NCI-H2227 treated with DMSO at 0.1 percent for 48 hours (cell line): ENCODE measurements around the gene DVL1.
"Not testable (repeated sequence)": the region's sequence is repeated elsewhere in the genome, so short reads cannot be mapped to it uniquely, and the experiment has no call there.

ENCODE experiments used
- DNase-seq: peaks from one replicate; lab custom pipeline; 2025; lab: John Stamatoyannopoulos, UW

The DVL1 gene

DNA sequence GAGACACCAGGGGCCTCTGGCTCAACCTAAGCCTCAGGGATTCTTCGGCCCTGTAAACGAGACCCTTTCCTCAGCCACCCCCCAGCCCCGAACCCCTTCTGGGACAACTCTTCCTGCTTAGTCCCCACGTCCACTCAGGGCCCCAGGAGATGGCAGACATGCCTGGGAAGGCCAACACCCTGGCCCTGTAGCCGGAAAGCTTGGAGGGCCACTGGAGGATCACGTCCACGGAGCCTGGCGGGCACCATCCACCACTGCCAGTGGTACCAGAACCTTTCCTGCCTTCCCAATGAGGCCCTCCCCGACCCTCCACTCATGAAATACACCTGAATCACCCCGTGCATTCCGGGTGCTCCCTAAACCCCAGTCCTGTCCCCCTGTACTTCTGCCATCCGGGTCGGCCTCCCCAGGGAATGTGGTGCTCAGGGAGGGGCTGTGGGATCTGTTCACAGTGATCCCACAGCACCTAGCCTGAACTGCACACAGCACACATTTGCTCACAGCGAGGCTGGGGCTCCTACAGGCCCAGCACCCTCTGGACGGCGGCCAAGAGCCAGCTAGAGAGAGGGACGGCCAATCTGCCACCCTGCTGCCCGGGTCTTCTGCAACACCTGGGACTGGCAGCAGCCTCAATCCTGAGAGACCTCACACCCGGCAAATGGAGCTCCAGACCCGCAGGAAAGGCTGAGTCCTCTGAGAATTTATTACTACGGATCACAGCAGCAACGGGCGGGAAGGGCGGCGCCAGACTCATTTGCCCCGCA, 24.0 kb upstream of the DVL1 start:
- no peak for DNase-seq

DNA sequence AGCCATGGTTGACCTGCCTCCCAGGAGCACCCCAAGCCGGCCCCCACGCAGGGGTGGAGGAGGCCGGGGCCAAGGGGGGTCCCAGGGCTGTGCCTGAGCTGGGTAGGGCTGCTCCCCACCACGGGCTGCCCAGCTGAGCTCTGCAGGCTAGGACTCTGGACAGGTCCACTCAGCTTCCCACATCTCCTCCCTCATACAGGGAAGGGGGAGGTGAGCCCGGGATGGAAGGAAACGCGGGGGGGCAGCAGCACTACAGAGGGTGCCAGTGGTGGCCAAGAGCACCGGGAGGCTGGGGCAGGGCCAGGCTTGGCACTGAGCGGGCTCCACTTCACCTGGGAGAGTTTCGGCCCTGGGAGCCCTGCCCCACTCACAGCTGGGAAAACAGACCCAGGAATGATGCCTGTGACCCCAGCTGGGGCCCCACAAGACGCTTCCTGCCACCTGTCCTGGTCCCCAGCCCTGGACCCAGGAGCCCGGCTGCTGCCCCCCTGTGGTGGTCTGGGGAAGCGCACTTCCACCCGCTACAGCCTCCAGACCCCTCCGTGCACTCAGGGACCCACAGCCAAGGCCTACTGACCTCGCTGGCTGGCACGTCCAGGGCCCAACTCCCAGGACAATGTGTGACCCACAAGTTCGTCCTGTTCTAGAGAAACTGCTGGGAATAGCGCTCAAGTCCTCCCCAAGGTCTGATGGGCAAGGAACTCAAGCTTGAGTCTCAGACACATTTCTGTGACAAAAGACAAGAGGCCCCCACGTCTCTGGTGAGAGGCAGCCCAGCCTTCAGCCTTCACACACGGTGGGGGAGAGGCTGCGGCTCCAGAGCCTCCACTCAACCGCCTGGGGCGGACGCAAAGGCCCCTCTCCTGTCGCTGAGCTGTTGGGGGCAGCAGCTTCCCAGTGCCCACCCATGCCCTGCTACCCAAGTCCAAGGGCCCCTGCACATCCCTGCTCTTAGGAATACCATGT, 22.8 kb upstream of the DVL1 start:
- peak; percentile 8 for DNase-seq

DNA sequence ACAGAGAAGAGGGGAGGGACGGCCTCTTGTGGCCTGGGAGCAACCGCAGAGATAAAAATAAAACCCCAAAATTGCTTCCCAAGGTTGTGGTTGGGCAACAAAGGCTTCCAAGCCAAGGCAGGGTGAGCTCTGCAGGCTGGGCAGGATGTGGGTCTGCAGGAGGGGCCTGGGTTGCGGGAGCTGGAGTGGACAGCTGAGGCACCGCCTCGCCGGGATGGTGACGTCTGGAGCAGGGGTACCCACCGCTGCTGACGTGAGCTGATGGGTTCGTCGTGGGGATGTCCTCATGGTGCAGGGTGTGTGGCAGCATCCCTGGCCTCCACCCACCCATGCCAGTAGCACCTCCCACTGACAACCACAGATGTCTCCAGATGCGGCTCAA, 22.1 kb upstream of the DVL1 start:
- no peak for DNase-seq

DNA sequence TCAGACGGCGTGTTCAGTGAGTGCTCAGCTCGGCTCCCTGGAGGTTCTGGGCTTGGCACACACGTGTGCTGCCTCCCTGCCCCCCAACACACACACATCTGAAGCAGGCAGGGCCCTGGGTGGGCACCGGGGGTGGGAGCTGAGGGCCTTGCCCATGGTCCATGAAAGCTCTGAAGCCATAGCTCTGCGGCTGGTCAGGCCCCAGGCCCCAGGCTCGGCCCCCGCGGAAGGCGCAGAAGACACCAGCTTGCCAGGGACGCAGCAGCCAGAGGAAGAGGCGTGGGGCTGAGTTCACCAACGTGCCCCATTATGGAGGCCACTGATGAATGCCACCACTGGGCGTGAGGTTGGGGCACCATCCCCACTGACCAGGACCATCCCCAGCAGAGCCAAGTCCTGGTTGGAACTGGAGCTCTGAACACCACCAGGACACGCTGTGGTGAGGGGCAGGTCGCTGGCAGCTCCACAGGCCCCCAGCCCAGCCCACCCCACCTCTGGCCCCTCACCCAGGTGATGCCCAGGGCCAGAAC, 21.6 kb upstream of the DVL1 start:
- DNase-seq = no peak

DNA sequence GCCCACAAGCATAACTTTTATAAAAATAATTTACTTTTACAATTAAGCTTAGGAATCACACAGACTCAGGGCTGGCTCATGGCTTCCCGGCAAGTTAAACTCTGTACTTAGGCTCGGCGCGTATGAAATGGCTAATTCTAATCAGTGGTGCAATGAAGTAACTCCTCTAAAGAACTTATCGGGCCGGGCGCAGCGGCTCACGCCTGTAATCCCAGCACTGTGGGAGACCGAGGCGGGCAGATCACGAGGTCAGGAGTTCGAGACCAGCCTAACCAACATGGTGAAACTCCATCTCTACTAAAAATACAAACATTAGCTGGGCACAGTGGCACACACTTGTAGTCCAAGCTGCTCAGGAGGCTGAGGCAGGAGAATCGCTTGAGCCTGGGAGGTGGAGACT, 20.9 kb upstream of the DVL1 start:
- DNase-seq = not testable (repeated sequence)

DNA sequence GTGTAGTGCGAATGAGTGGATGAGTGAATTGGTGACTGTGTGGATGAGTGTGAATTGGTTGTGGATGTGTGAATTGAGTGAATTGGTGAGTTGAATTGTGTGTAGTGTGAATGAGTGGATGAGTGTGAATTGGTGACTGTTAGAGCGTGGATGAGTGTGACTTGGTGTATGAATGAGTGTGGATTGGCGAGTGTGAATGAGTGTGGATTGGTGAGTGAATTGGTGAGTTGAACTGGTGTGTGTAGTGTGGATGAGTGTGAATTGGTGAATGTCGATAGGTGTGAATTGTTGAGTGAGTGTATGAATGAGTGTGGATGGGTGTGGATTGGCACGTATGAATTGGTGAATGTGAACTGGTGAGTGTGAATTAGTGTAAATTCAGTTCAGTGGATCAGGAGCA, 18.1 kb upstream of the DVL1 start:
- DNase-seq = no peak

DNA sequence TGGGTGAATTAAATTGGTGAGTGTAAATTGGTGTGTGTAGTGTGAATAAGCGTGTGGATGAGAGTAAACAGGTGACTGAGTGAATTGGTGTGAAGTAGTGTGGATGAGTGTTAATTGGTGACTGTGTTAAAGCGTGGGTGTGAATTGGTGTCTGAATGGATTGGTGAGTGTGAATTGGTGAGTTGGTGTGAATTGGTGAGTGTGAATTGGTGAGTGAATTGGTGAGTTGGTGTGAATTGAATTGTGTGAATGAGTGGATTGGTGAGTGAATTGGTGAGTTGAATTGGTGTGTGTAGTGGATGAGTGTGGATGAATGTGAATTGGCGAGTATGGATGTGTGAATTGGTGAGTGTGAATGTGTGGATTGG, 17.5 kb upstream of the DVL1 start:
- no peak for DNase-seq

DNA sequence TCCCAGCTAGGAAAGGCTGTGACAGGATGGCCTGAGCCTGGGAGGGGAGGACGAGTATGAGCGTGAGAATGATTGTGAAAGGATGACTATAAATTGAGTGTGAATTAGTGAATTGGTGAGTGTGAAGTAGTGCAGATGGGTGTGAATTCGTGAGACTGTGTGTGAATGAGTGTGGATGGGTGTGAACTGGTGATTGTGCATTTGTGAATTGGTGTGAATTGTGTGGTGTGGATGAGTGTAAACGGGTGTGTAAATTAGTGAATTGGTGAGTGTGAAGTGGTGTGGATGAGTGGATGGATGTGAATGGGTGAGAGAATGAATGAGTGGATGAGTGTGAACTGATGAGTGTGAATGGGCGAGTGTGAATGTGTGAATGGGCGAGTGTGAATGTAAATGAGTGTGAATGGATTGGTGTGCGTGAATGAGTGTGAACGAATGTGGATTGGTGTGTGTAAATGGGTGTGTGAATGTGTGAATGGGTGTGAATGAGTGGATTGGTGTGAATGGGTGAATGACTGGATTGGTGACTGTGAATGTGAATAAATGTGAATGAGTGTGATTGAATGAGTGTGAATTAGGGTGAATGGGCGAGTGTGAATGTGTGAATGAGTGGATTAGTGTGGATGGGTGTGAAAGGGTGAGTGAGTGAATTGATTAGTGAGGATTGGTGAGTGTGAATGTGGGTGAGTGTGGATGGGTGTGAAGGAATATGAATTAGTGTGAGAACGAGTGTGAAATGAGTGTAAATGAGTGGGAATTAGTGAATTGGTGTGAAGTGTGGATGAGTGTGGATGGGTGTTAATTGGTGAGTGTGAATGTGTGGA, 16.9 kb upstream of the DVL1 start:
- DNase-seq = no peak

DNA sequence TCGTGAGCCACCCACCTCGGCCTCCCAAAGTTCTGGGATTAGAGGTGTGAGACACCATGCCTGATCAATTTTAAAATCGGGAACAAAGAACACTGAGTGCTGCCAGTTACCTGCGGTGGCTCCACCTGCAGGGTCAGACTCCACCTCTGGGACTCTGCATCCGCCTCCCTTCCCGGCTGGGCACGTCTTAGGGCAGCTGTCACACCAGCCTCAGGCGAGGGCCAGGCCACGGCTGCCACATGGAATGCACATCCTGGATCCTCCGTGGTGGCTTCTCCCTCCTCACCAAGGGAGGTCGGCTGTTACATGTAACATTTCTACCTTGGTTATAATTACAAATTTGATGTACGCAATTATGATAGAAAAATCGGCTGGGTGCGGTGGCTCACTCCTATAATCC, 15.0 kb upstream of the DVL1 start:
- no peak for DNase-seq

DNA sequence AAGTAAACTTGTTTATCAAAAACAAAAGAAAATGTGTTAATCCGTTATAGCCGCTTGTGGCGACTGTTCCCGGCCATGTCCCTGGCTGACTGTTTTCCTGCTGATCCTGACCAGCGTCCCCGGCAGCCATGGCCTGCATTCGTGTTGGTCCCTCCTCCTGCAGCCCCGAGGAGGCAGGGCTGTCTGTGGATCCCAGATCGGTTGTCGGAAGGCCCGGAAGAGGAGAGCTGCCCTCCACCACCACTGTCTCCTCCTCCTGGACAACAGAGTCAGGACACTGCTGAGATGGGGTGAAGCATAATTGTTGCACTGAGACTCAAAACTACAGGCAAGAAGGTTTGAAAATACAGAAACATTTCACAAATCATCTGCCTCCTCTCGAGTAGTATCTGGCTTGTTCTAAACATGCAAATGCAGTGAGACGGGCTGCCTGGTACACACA, 12.8 kb upstream of the DVL1 start:
- peak; percentile 40 for DNase-seq

DNA sequence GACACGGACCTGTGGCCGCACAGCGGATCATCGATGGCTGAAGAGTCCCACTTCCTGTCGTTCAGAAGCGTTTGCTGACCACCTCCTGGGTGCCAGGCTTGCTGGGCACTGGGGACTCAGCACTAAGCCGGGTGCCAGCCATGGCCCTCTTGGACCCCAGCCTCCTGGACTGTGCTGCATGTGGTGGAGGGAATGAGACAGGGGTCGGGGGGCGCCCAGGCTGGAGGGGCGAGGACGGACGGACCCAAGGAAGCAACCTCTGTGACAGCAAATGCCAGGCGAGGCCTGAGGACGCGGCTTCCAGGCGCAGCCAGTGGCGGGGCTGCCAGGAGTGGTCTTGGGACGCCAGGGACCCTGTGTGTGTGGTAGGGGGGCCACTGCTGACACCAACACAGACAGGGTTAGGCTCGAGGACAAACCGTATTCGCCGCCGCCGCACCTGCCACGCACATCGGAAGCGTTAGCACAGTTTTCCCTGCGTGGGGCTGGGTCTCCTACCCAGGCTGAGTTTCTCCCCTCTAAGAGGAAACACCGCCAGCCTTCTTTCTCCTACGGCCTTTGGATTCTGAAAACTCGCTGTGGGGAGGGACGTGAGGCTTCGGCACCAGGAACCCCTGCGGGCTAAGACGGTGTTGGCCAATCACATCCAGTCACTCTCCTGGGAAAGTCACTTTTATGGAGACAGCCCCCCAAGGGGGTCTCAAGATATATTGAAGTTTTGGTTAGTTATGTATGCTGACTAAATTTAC, 12.2 kb upstream of the DVL1 start:
- DNase-seq = no peak

DNA sequence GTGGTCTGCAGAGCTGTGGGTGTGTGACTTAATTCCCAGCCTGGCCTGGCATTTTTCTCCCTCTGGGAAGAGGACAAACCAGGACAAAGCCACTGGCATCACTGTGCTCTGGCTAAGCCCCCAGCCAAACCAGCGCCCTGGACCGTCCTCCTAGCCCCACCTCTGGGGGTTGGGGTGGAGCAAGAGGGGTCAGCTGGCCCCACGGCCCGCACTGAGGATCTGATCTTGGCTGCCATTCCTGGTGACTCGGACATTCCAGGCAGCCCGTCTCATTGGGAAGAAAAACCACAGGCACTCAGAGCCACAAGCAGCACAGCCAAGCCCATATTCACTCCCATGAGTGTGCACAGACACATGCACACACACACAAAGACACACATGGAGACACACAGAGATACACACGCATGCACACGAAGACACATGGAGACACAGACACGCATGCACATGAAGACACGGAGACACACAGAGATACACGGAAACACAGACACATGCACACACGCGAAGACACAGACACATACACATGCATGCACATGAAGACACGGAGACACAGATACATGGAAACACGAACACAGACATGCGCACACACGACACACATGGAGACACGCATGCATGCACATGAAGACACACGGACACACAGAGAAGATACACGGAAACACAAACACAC, 11.4 kb upstream of the DVL1 start:
- DNase-seq = no peak

DNA sequence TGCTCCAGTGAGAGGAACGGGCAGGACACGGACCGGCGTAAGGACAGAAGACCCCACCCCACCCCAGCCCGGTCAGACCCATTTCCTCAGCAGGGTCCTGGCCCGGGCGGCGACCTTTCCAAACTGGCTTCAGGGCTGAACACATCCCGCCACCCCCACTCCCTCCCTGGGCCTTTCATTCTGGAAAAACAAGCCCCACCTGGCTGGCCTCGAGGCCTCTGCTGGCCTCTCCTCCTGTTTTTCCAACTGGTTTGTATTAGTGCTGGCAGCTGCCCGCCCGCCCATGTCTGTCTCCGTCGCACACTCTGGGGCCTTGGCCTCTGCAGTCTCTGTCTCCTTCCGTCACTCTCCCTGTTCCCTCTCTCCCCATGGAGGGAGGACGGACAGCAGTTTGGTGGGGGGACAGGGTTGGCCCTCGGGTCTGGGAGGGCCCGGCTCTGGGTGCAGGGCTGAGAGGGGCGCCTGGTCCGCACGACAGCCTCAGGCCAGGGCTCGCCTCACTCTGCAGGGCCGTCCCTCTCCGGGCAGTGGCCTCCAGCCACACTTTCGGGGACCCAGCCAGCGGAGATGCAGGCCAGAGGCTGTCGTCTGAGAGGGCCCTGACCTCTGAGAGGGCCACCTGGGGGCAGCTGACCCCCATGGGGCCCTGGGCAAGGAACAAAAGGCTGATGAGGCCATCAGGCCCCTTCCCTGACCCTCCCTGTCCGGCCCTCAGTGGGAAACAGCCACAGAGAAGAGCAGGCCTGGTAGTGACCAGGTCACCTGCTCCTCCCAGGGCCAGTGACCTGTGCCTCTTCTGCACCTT, 10.6 kb upstream of the DVL1 start:
- DNase-seq = no peak

DNA sequence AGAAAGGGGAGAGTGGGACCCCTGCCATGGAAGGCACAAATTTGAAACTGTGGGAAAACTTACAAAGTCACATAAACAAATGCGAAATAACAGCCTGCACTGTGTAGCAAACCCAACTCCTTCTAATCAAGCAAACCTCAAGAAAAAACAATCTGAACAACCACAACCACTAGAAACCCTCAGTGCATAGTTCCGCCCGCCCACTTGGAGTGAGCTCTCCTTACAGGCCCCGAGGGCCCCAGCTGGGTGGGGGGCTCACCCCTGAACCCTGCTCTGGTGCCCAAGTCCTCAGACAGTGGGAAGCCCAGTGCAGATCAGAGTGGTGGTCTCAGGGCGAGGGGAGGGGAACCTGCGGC, 10.1 kb upstream of the DVL1 start:
- DNase-seq = no peak

DNA sequence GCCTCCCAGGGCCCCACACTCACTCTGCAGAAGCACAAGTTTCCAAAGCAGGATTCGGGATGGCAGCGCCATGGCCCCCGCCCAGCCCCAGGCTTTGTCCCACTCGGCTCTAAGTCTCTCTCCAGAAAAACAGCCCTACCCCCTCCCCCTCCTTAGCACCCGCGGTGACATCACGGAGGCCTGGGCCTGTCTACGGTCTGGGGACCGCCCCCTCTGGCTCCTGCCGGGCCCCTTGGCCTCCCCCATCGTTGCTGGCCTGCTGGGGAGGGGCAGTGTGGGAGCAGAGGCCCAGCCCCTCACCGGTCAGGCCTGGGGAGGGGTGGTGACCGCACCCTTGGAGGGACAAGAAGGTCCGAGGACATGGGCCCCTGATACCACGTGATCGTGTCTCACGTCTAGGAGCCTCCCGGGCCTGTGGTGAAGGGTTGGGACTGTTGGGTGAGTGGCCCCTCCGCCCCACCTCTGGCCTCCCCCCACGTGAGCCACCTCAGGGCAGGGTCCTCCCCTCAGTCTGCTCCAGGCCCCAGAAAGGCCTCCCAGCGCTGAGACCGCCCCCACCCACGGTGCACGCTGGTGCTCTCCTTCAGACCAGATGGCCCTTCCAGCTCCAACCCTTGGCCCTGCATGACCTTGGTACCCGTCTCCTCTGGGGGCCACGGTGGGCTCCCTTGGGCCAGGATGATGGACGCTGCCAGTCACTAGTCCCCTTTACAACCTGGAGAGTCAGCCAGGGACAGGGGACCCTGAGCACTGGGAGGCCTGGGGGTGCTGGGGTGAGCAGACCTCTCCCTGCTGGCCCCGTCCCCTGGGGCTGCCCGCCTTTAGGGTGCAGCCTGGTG, 9.4 kb upstream of the DVL1 start, which contains the start of gene MXRA8:
TSS of gene MXRA8 (minus strand) at position 123 of the 839 bp plus-strand sequence. CDS start at position 72, 51 bp downstream.
- DNase-seq = no peak

DNA sequence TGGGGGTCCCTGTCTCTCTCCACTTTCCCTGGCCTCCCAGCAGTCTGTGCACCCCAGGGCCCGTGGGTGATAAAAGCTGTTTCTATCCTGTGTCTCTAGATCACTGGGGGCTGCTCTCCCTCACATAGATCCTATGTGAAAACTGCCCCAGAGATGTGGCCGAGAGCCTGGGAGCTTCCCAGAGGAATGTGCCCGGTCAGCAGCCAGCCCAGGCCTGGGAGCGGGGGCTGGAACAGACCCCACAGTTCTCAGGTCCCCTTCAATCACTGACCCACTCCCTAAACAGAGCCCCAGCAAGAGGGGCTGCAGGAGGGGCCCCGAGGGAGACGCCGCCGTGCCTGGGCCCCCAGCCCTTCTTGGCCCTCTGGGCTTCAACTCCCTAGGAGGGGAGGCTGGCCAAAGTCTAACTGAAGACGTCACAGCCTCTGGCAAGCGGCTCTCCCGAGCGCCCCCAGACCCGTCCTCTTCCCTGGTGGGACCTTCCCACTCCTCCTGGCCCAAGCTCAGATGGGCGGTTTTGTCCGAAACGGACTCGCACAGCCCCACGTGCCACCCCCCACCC, 8.7 kb upstream of the DVL1 start:
- DNase-seq = no peak

DNA sequence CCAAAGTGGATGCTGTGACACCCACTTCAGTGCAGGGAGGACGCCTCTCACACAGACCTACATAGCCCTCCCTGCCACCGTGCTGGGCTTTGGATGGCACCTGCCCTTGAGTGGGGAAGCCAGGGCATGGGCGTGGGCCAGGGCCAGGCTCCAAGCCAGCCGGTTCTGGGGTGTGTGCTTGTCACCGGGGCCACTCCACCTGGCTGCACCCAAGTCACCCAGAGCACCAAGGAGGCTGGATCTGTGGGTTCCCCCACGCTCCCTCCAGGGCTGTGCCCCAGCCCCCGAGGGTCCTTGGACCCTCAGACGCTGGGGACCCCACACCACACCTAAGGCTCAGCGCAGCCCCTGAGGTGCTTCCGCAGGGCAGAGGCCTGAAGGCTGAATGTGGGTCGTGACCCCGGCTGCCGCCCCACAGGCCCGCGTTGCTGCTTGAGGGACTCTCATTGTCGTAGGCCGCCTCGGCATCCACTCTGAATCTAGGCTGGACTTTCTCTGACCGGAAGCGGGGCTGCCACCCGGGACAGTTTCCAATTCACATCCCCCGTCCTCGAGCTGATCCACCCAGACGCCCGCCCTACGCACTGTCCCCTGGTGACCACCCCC, 7.7 kb upstream of the DVL1 start:
- DNase-seq = no peak

DNA sequence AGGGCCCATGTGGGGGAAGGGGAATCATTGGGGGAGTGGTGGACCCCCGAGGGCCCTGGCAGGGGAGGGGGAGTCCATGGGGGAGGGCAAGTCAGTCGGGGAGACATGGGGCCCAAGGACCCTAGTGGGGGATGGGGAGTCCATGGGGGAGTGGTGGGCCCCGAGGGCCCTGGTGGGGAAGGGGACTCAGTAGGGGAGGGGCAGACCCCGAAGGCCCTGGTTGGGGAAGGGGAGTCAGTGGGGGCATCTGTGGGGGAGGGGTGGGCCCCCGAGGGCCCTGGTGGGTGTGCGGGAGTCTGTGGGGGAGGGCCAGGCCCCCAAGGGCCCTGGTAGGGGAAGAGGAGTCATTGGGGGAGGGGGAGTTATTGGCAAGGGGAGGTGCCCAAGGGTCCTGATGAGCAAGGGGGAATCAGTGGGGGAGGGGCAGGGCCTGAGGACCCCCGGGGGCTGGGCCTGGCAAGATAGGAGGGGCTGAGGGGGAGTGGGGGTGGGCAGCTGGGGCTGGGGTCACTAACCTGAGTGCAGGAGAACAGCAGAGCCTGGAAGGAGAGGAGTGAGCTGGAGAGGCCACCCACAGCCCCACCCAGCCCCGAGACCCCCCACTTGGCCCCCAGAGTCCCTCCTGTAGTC, 7.1 kb upstream of the DVL1 start:
- no peak for DNase-seq
